Uterus (tissue), 4 donors: ENCODE data around the gene TSPO2. TPM values are rescaled to one million over a fixed set of nuclear protein-coding genes. Genes with fewer than 3 reads are reported as not detected.
"Not testable (repeated sequence)": the region's sequence is repeated elsewhere in the genome, so short reads cannot be mapped to it uniquely, and the experiment has no call there.

ENCODE experiments used
- DNase-seq, 2 donors: peaks; one replicate each; pipeline ENCODE4 v3.0.0-alpha.2; 2019 to 2020
- H3K27ac ChIP-seq, 2 donors: fragments of 200-600 bp; sonication (generic); 1 replicate in 1 of 2; 2 replicates in 1 of 2; pipeline ENCODE4 v1.5.1; 2016 to 2018
- H3K27me3 ChIP-seq, 2 donors: fragments of 200-600 bp; sonication (generic); one replicate each; pipeline ENCODE4 v1.5.1; 2018 to 2019; ENCODE audit warnings: control low read depth in 1 of 2
- H3K36me3 ChIP-seq, 2 donors: fragments of 200-600 bp; sonication (generic); one replicate each; pipeline ENCODE4 v1.5.1; 2019; ENCODE audit warnings: control low read depth in 1 of 2
- H3K4me1 ChIP-seq, 2 donors: fragments of 200-600 bp; sonication (generic); one replicate each; pipeline ENCODE4 v1.5.1; 2018 to 2019; ENCODE audit warnings: control low read depth in 1 of 2
- H3K4me3 ChIP-seq, 2 donors: fragments of 200-600 bp; sonication (generic); 1 replicate in 1 of 2; 2 replicates in 1 of 2; pipeline ENCODE4 v1.5.1; 2018 to 2019; ENCODE audit warnings: mild to moderate bottlenecking in 1 of 2
- H3K9me3 ChIP-seq, 2 donors: fragments of 200-600 bp; sonication (generic); one replicate each; pipeline ENCODE4 v1.5.1; 2019; ENCODE audit warnings: control low read depth in 1 of 2
- CTCF ChIP-seq, 4 experiments: fragments of 200-600 bp in 2 of 4; fragments of 450-650 bp in 2 of 4; sonication (generic) in 2 of 4; IDR thresholded peaks; one replicate each; pipeline ENCODE4 v1.5.1; 2016 to 2019; ENCODE audit warnings: antibody characterized with exemption in 4 of 4, mild to moderate bottlenecking in 2 of 4, moderate library complexity in 1 of 4
- POLR2A ChIP-seq, 2 donors: fragments of 450-650 bp; IDR thresholded peaks; one replicate each; pipeline ENCODE4 v1.6.1; 2016; ENCODE audit warnings: antibody characterized with exemption in 2 of 2, mild to moderate bottlenecking in 1 of 2, moderate library complexity in 1 of 2
- intact Hi-C: fragments of 100-400 bp; cut with DNase I; formaldehyde crosslinking; loops from one replicate; pipeline ENCODE4 v1.15.1; 2023; ENCODE audit warnings: low total_unique reads
- total RNA-seq, 4 donors: library from RNA; depleted of rRNA in 3 of 4; stranded (reverse); fragments of >200 nt in 3 of 4; gene quantifications; one replicate each; pipeline versions ENCODE4 v1.1.0 to v1.2.4, GENCODE V29; 2014 to 2023
- donor health status: DM: yes; HTN: yes; CAD: no.

Gene TSPO2
- total RNA-seq, 4 donors from 2014 or later: not detected

- Histone ChIP-seq H3K36me3 (no peaks in the 10 kb centered on the region), H3K4me3 (no peak overlapping the region), H3K27me3 (no peaks in the 10 kb centered on the region), H3K27ac (no peak overlapping the region), H3K9me3 (no peaks in the 10 kb centered on the region), H3K4me1 (peaks cover 0 to 6% of the 10 kb centered on the region in 2 donors)
- intact Hi-C loops: no loop called here
- no peak for TF ChIP-seq POLR2A (IDR thresholded peaks at IDR 0.05)
- no peak for TF ChIP-seq CTCF (IDR thresholded peaks at IDR 0.05)
- no peak for DNase-seq
Observed at GRCh38 chr6:40998661-40999060, 43.6 kb upstream of the TSPO2 start.

- Histone ChIP-seq H3K9me3 (no peaks in the 10 kb centered on the region), H3K27me3 (no peaks in the 10 kb centered on the region), H3K27ac (no peak overlapping the region), H3K4me1 (peaks cover 0 to 6% of the 10 kb centered on the region in 2 donors), H3K36me3 (no peaks in the 10 kb centered on the region), H3K4me3 (no peak overlapping the region)
- intact Hi-C loops: no loop called here
- DNase-seq: peak; percentile 42 to 67
- TF ChIP-seq CTCF (IDR thresholded peaks at IDR 0.05) (peak in 2 of 4 experiments; percentile 10 to 26), POLR2A (IDR thresholded peaks at IDR 0.05) (no peak)
Observed at GRCh38 chr6:40999569-40999968, 42.7 kb upstream of the TSPO2 start.

GRCh38 chr6:41000248-41000647 is 42.0 kb upstream of the TSPO2 start:
- no peaks in the 10 kb centered on the region for H3K9me3 ChIP-seq
- TF ChIP-seq POLR2A (IDR thresholded peaks at IDR 0.05): no peak
- TF ChIP-seq CTCF (IDR thresholded peaks at IDR 0.05): no peak
- intact Hi-C loops: no loop called here
- DNase-seq: no peak
- no peaks in the 10 kb centered on the region for H3K36me3 ChIP-seq
- no peaks in the 10 kb centered on the region for H3K27me3 ChIP-seq
- H3K4me1 ChIP-seq: peaks cover 0 to 6% of the 10 kb centered on the region in 2 donors
- H3K27ac ChIP-seq: no peak overlapping the region
- H3K4me3 ChIP-seq: no peak overlapping the region

- H3K9me3 ChIP-seq: no peaks in the 10 kb centered on the region
- no peaks in the 10 kb centered on the region for H3K36me3 ChIP-seq
- TF ChIP-seq POLR2A (IDR thresholded peaks at IDR 0.05) (no peak), CTCF (IDR thresholded peaks at IDR 0.05) (no peak)
- intact Hi-C loops: no loop called here
- no peak overlapping the region for H3K27ac ChIP-seq
- no peaks in the 10 kb centered on the region for H3K4me1 ChIP-seq
- no peaks in the 10 kb centered on the region for H3K27me3 ChIP-seq
- H3K4me3 ChIP-seq: no peak overlapping the region
- DNase-seq: no peak
Observed at GRCh38 chr6:41002168-41002567, 40.1 kb upstream of the TSPO2 start.

GRCh38 chr6:41006217-41006616 is 36.0 kb upstream of the TSPO2 start:
- H3K9me3 ChIP-seq, H3K4me3 ChIP-seq, intact Hi-C loops, H3K27ac ChIP-seq, H3K27me3 ChIP-seq, H3K36me3 ChIP-seq, H3K4me1 ChIP-seq: not testable (repeated sequence)
- DNase-seq: peak; percentile 34 to 44
- peak; percentile 40 to 59 (median 52) for TF ChIP-seq CTCF (IDR thresholded peaks at IDR 0.05)

GRCh38 chr6:41006980-41007379 is 35.3 kb upstream of the TSPO2 start:
- intact Hi-C loops: not testable (repeated sequence)

More at GRCh38 chr6:41006980-41007379, 35.3 kb upstream of the TSPO2 start:
- not testable (repeated sequence) for H3K27ac ChIP-seq, H3K4me3 ChIP-seq, H3K9me3 ChIP-seq, H3K36me3 ChIP-seq, DNase-seq, H3K27me3 ChIP-seq, H3K4me1 ChIP-seq
